Measurements from ENCODE around the gene RSPO4.

The RSPO4 gene

GRCh38 chr20:959996-960615 is 42.0 kb downstream of the RSPO4 start:
- H3K27ac ChIP-seq (ENCODE audit: low read length, poor library complexity, severe bottlenecking) = no peak overlapping the region
- no peak overlapping the region for H2BK120ac ChIP-seq (ENCODE audit: low read depth, low read length)
- H3K14ac ChIP-seq (ENCODE audit: low read length in 2 of 2) = no peak overlapping the region
- H3K79me1 ChIP-seq (replicated peaks; ENCODE audit: low read length, poor library complexity, severe bottlenecking) = no peaks in the 10 kb centered on the region
- no peak overlapping the region for H3K4me3 ChIP-seq (ENCODE audit: insufficient read depth in 1 of 2, low read depth in 1 of 2, low read length in 2 of 2)
- H2BK5ac ChIP-seq (ENCODE audit: low read depth, low read length, poor library complexity, severe bottlenecking) = no peak overlapping the region
- H3K27me3 ChIP-seq (ENCODE audit: control insufficient read depth in 1 of 2, insufficient read depth in 1 of 2, low read length in 2 of 2) = peaks cover 9 to 65% of the 10 kb centered on the region in 2 experiments
- no peak overlapping the region for H2AFZ ChIP-seq (ENCODE audit: low read depth, low read length)
- H3K23ac ChIP-seq (ENCODE audit: low read length in 2 of 2) = no peak overlapping the region
- H3K4ac ChIP-seq (ENCODE audit: low read depth in 1 of 2, low read length in 2 of 2) = no peak overlapping the region
- no peak overlapping the region for H4K8ac ChIP-seq (ENCODE audit: low read length)
- no peaks in the 10 kb centered on the region for H3K36me3 ChIP-seq (ENCODE audit: control insufficient read depth in 1 of 2, insufficient read depth in 2 of 2, low read depth in 1 of 2, low read length in 2 of 2)
- no peak overlapping the region for H2BK12ac ChIP-seq (ENCODE audit: low read length in 2 of 2)
- DNase-seq = no peak
- peaks cover 3% of the 10 kb centered on the region for H3K4me1 ChIP-seq (ENCODE audit: control insufficient read depth, insufficient read depth, low read depth, low read length)
- no peak overlapping the region for H2AK5ac ChIP-seq (ENCODE audit: low read length, severe bottlenecking)
- WGBS = 89% methylated on average over 15 of the region's 16 CpGs
- H2BK15ac ChIP-seq (ENCODE audit: low read depth, poor library complexity, severe bottlenecking) = no peak overlapping the region
- no peaks in the 10 kb centered on the region for H3K9me3 ChIP-seq (ENCODE audit: control insufficient read depth, low read length)
- H3K9ac ChIP-seq (ENCODE audit: low read length) = no peak overlapping the region
- no peak overlapping the region for H4K91ac ChIP-seq (ENCODE audit: low read length)
- no peak overlapping the region for H3K18ac ChIP-seq (ENCODE audit: low read depth in 1 of 2, low read length in 2 of 2)
- H3K4me2 ChIP-seq (ENCODE audit: low read length, poor library complexity, severe bottlenecking) = no peak overlapping the region

- Histone ChIP-seq H2BK12ac (ENCODE audit: low read length in 2 of 2) (no peak overlapping the region), H3K4me2 (ENCODE audit: low read length, poor library complexity, severe bottlenecking) (no peak overlapping the region), H2AK5ac (ENCODE audit: low read length, severe bottlenecking) (no peak overlapping the region), H2AFZ (ENCODE audit: low read depth, low read length) (no peak overlapping the region), H3K18ac (ENCODE audit: low read depth in 1 of 2, low read length in 2 of 2) (no peak overlapping the region), H4K8ac (ENCODE audit: low read length) (no peak overlapping the region), H3K79me1 (replicated peaks; ENCODE audit: low read length, poor library complexity, severe bottlenecking) (no peaks in the 10 kb centered on the region), H3K14ac (ENCODE audit: low read length in 2 of 2) (no peak overlapping the region), H3K36me3 (ENCODE audit: control insufficient read depth in 1 of 2, insufficient read depth in 2 of 2, low read depth in 1 of 2, low read length in 2 of 2) (no peaks in the 10 kb centered on the region), H2BK5ac (ENCODE audit: low read depth, low read length, poor library complexity, severe bottlenecking) (no peak overlapping the region), H2BK15ac (ENCODE audit: low read depth, poor library complexity, severe bottlenecking) (no peak overlapping the region), H4K91ac (ENCODE audit: low read length) (no peak overlapping the region), H3K27me3 (ENCODE audit: control insufficient read depth in 1 of 2, insufficient read depth in 1 of 2, low read length in 2 of 2) (peaks cover 11 to 66% of the 10 kb centered on the region in 2 experiments), H3K9ac (ENCODE audit: low read length) (no peak overlapping the region), H3K23ac (ENCODE audit: low read length in 2 of 2) (no peak overlapping the region), H2BK120ac (ENCODE audit: low read depth, low read length) (no peak overlapping the region), H3K27ac (ENCODE audit: low read length, poor library complexity, severe bottlenecking) (no peak overlapping the region), H3K4ac (ENCODE audit: low read depth in 1 of 2, low read length in 2 of 2) (no peak overlapping the region), H3K9me3 (ENCODE audit: control insufficient read depth, low read length) (no peaks in the 10 kb centered on the region), H3K4me1 (ENCODE audit: control insufficient read depth, insufficient read depth, low read depth, low read length) (peaks cover 3% of the 10 kb centered on the region), H3K4me3 (ENCODE audit: insufficient read depth in 1 of 2, low read depth in 1 of 2, low read length in 2 of 2) (no peak overlapping the region)
- WGBS = 62% methylated on average over 13 of the region's 19 CpGs
- no peak for DNase-seq
Measured at GRCh38 chr20:958936-959815, 42.9 kb downstream of the RSPO4 start.

DNA sequence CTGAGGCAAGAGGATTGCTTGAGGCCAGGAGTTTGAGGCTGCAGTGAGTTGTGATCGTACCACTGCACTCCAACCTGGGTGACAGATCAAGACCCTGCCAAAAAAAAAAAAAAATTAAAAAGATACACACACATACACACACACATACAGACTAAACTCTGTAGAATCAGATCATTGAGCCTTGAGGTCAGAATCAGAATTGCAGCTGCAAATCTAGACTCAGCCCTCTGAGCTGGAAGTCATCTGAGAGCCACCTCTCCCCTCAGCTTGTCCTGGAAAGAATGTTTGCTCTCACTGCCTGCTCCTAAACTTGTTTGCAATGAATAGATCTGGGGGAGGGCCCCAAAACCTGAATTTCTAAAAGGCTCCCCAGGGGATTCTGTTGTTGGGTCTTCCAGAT is 44.6 kb downstream of the RSPO4 start:
- H3K27me3 ChIP-seq (ENCODE audit: control insufficient read depth in 1 of 2, insufficient read depth in 1 of 2, low read length in 2 of 2) = peaks cover 11 to 60% of the 10 kb centered on the region in 2 experiments
- H2BK120ac ChIP-seq (ENCODE audit: low read depth, low read length) = no peak overlapping the region
- no peaks in the 10 kb centered on the region for H3K9me3 ChIP-seq (ENCODE audit: control insufficient read depth, low read length)
- H3K4me1 ChIP-seq (ENCODE audit: control insufficient read depth, insufficient read depth, low read depth, low read length) = peaks cover 3% of the 10 kb centered on the region
- H3K9ac ChIP-seq (ENCODE audit: low read length) = no peak overlapping the region
- H3K79me1 ChIP-seq (replicated peaks; ENCODE audit: low read length, poor library complexity, severe bottlenecking) = no peaks in the 10 kb centered on the region
- no peak overlapping the region for H2AFZ ChIP-seq (ENCODE audit: low read depth, low read length)
- DNase-seq = peak; percentile 6
- H2BK5ac ChIP-seq (ENCODE audit: low read depth, low read length, poor library complexity, severe bottlenecking) = no peak overlapping the region
- 87% methylated on average over 1 of the region's 1 CpG for WGBS
- no peak overlapping the region for H3K23ac ChIP-seq (ENCODE audit: low read length in 2 of 2)
- no peak overlapping the region for H4K91ac ChIP-seq (ENCODE audit: low read length)
- no peak overlapping the region for H3K14ac ChIP-seq (ENCODE audit: low read length in 2 of 2)
- no peak overlapping the region for H2BK15ac ChIP-seq (ENCODE audit: low read depth, poor library complexity, severe bottlenecking)
- no peak overlapping the region for H2AK5ac ChIP-seq (ENCODE audit: low read length, severe bottlenecking)
- no peak overlapping the region for H3K18ac ChIP-seq (ENCODE audit: low read depth in 1 of 2, low read length in 2 of 2)
- H2BK12ac ChIP-seq (ENCODE audit: low read length in 2 of 2) = no peak overlapping the region
- H3K4ac ChIP-seq (ENCODE audit: low read depth in 1 of 2, low read length in 2 of 2) = no peak overlapping the region
- no peaks in the 10 kb centered on the region for H3K36me3 ChIP-seq (ENCODE audit: control insufficient read depth in 1 of 2, insufficient read depth in 2 of 2, low read depth in 1 of 2, low read length in 2 of 2)
- no peak overlapping the region for H3K27ac ChIP-seq (ENCODE audit: low read length, poor library complexity, severe bottlenecking)
- no peak overlapping the region for H3K4me2 ChIP-seq (ENCODE audit: low read length, poor library complexity, severe bottlenecking)
- H4K8ac ChIP-seq (ENCODE audit: low read length) = no peak overlapping the region
- H3K4me3 ChIP-seq (ENCODE audit: insufficient read depth in 1 of 2, low read depth in 1 of 2, low read length in 2 of 2) = no peak overlapping the region

DNA sequence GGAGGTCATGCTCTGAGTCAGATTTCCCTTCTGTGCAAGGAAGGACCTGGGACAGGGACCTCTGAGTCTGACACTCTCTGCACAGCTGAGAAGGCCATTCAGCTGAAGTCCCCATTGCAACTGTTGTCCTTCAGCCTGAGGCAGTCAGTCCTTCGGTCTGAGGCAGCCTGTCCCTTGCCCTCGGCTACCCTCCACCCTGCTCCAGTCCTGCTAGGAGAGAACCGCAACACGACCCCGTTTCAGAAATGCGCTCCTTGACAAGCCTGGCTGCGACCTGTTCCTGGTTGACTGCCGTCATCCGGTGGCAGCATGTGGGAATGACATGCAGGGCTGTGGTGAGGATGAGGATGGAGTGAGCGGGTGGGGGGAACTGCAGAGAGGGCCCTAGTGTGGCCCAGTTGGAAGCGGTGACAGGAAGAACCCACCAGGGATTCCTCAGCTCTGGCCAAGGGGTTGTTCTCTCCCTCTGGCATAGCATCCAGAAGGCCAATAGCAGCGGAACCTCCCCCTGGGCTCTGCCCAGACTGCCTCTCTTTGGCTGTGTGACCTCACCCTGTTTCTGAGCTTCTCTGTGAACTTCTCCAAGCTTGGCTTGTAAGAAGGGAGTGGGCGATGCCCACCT is 45.7 kb downstream of the RSPO4 start:
- Histone ChIP-seq H3K79me1 (replicated peaks; ENCODE audit: low read length, poor library complexity, severe bottlenecking) (no peaks in the 10 kb centered on the region), H3K4me1 (ENCODE audit: control insufficient read depth, insufficient read depth, low read depth, low read length) (peaks cover 3% of the 10 kb centered on the region), H2AFZ (ENCODE audit: low read depth, low read length) (no peak overlapping the region), H2AK5ac (ENCODE audit: low read length, severe bottlenecking) (no peak overlapping the region), H2BK120ac (ENCODE audit: low read depth, low read length) (no peak overlapping the region), H3K18ac (ENCODE audit: low read depth in 1 of 2, low read length in 2 of 2) (no peak overlapping the region), H2BK5ac (ENCODE audit: low read depth, low read length, poor library complexity, severe bottlenecking) (no peak overlapping the region), H3K9me3 (ENCODE audit: control insufficient read depth, low read length) (no peaks in the 10 kb centered on the region), H3K4ac (ENCODE audit: low read depth in 1 of 2, low read length in 2 of 2) (no peak overlapping the region), H3K14ac (ENCODE audit: low read length in 2 of 2) (no peak overlapping the region), H3K27ac (ENCODE audit: low read length, poor library complexity, severe bottlenecking) (no peak overlapping the region), H2BK12ac (ENCODE audit: low read length in 2 of 2) (no peak overlapping the region), H3K4me3 (ENCODE audit: insufficient read depth in 1 of 2, low read depth in 1 of 2, low read length in 2 of 2) (no peak overlapping the region), H3K36me3 (ENCODE audit: control insufficient read depth in 1 of 2, insufficient read depth in 2 of 2, low read depth in 1 of 2, low read length in 2 of 2) (no peaks in the 10 kb centered on the region), H3K9ac (ENCODE audit: low read length) (no peak overlapping the region), H4K91ac (ENCODE audit: low read length) (no peak overlapping the region), H4K8ac (ENCODE audit: low read length) (no peak overlapping the region), H3K27me3 (ENCODE audit: control insufficient read depth in 1 of 2, insufficient read depth in 1 of 2, low read length in 2 of 2) (peaks cover 11 to 55% of the 10 kb centered on the region in 2 experiments), H3K4me2 (ENCODE audit: low read length, poor library complexity, severe bottlenecking) (no peak overlapping the region), H2BK15ac (ENCODE audit: low read depth, poor library complexity, severe bottlenecking) (no peak overlapping the region), H3K23ac (ENCODE audit: low read length in 2 of 2) (no peak overlapping the region)
- DNase-seq = peak; percentile 64
- WGBS = 15% methylated on average over 13 of the region's 13 CpGs

Measured in mesenchymal stem cell (in vitro differentiated cells and primary cell).